G401 (cell line): ENCODE data around the gene ETS2. TPM values are rescaled to one million over a fixed set of nuclear protein-coding genes. Genes with fewer than 3 reads are reported as not detected.
"Not testable (repeated sequence)": the region's sequence is repeated elsewhere in the genome, so short reads cannot be mapped to it uniquely, and the experiment has no call there.

Source experiments
- DNase-seq: peaks from one replicate; pipeline ENCODE4 v3.0.0-alpha.2; 2015; ENCODE audit warnings: low spot score
- in situ Hi-C: cut with HindIII; loops from 2 replicates; pipeline ENCODE4 v1.10.0; 2016; ENCODE audit warnings: low sequenced_read_pairs, mixed read lengths
- total RNA-seq: library from RNA; depleted of rRNA; stranded (reverse); fragments of >200 nt; shearing (Covaris generic); gene quantifications from 2 replicates; pipeline ENCODE4 v1.2.3, GENCODE V29; 2014

ETS2 gene
- total RNA-seq, 1 experiment from 2014 or later: 1.8 TPM

GRCh38 chr21:38830671-38831525, 25.2 kb downstream of the ETS2 start:
- no peak for DNase-seq
- in situ Hi-C loops: no loop called here

- in situ Hi-C loops: no loop called here
- DNase-seq: no peak
Observed at GRCh38 chr21:38831526-38832467, 26.1 kb downstream of the ETS2 start.

GRCh38 chr21:38832664-38833063, 26.9 kb downstream of the ETS2 start:
- in situ Hi-C loops: no loop called here
- no peak for DNase-seq

GRCh38 chr21:38833117-38833516, 27.4 kb downstream of the ETS2 start:
- in situ Hi-C loops: no loop called here
- DNase-seq: no peak

GRCh38 chr21:38834725-38835124, 29.0 kb downstream of the ETS2 start:
- in situ Hi-C loops: no loop called here
- no peak for DNase-seq

GRCh38 chr21:38837806-38838461, 32.2 kb downstream of the ETS2 start:
- DNase-seq: no peak
- in situ Hi-C loops: no loop called here

GRCh38 chr21:38838598-38839327, 33.0 kb downstream of the ETS2 start:
- in situ Hi-C loops: no loop called here
- DNase-seq: no peak

GRCh38 chr21:38839328-38840286, 33.9 kb downstream of the ETS2 start:
- in situ Hi-C loops: no loop called here
- DNase-seq: no peak

GRCh38 chr21:38840456-38841300, 34.9 kb downstream of the ETS2 start:
- DNase-seq: no peak
- in situ Hi-C loops: no loop called here

- in situ Hi-C loops: no loop called here
- no peak for DNase-seq
Observed at GRCh38 chr21:38841472-38841871, 35.7 kb downstream of the ETS2 start.

- in situ Hi-C loops: no loop called here
- DNase-seq: no peak
Observed at GRCh38 chr21:38842079-38842478, 36.4 kb downstream of the ETS2 start.

GRCh38 chr21:38843379-38843778, 37.6 kb downstream of the ETS2 start:
- in situ Hi-C loops: no loop called here
- DNase-seq: no peak

GRCh38 chr21:38843806-38844503, 38.2 kb downstream of the ETS2 start:
- in situ Hi-C loops: no loop called here
- no peak for DNase-seq

- in situ Hi-C loops, DNase-seq: not testable (repeated sequence)
Observed at GRCh38 chr21:38845374-38845773, 39.6 kb downstream of the ETS2 start.

- in situ Hi-C loops: no loop called here
- no peak for DNase-seq
Observed at GRCh38 chr21:38847556-38847955, 41.8 kb downstream of the ETS2 start.

- DNase-seq: no peak
- in situ Hi-C loops: no loop called here
Observed at GRCh38 chr21:38848187-38848609, 42.5 kb downstream of the ETS2 start.
